ENCODE results near the gene RERGL.

DNA sequence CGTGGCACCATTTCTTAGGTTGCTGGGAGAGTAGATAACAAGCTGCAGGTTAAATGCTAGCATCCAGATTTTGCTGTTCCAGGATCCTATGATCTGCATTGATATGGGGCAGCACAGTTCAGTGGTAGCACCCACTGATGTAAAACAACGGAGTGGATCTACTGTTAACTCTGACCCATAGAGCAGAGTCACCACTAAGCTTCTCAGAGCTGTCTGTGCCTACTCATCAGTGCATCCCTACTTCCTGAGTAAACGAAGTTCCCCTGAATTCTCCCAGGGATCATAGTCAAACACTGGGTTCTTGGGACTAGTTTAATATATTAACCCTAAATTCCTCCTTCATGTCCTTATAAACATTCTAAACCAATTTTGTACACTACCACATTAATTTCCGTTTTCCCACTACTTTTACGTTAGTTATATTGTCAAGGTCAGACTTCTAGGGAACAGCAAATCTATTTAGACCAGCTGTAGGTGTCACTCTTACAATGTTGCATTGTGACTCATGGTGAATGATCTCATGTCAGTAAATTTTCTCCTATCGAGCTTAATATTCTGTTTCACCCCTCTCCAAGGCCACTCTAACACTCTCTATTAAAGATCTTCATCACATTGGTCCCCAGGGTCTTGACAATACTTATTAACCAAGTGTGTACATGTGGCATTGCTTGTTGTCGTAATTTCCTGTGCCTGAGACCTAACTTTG, 10.3 kb downstream of the RERGL start:
- TF ChIP-seq ATF1 (CRISPR knock-in tag; IDR thresholded peaks at IDR 0.05) (no peak), ZNF121 (CRISPR knock-in tag; IDR thresholded peaks at IDR 0.05) (no peak), ZNF317 (CRISPR knock-in tag; IDR thresholded peaks at IDR 0.05; ENCODE audit: borderline replicate concordance, low read depth) (no peak), ZNF263 (CRISPR knock-in tag; IDR thresholded peaks at IDR 0.05; ENCODE audit: low read depth) (no peak), EMX1 (CRISPR knock-in tag; IDR thresholded peaks at IDR 0.05) (no peak), SP1 (CRISPR knock-in tag; conservative IDR thresholded peaks at IDR 0.05) (no peak), ZNF138 (CRISPR knock-in tag; conservative IDR thresholded peaks at IDR 0.05) (no peak), NR1H2 (CRISPR knock-in tag; IDR thresholded peaks at IDR 0.05) (no peak)
- TF ChIP-seq, protein P1, sequence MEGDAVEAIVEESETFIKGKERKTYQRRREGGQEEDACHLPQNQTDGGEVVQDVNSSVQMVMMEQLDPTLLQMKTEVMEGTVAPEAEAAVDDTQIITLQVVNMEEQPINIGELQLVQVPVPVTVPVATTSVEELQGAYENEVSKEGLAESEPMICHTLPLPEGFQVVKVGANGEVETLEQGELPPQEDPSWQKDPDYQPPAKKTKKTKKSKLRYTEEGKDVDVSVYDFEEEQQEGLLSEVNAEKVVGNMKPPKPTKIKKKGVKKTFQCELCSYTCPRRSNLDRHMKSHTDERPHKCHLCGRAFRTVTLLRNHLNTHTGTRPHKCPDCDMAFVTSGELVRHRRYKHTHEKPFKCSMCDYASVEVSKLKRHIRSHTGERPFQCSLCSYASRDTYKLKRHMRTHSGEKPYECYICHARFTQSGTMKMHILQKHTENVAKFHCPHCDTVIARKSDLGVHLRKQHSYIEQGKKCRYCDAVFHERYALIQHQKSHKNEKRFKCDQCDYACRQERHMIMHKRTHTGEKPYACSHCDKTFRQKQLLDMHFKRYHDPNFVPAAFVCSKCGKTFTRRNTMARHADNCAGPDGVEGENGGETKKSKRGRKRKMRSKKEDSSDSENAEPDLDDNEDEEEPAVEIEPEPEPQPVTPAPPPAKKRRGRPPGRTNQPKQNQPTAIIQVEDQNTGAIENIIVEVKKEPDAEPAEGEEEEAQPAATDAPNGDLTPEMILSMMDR (IDR thresholded peaks at IDR 0.05), result no peak
- TF ChIP-seq, protein P2, sequence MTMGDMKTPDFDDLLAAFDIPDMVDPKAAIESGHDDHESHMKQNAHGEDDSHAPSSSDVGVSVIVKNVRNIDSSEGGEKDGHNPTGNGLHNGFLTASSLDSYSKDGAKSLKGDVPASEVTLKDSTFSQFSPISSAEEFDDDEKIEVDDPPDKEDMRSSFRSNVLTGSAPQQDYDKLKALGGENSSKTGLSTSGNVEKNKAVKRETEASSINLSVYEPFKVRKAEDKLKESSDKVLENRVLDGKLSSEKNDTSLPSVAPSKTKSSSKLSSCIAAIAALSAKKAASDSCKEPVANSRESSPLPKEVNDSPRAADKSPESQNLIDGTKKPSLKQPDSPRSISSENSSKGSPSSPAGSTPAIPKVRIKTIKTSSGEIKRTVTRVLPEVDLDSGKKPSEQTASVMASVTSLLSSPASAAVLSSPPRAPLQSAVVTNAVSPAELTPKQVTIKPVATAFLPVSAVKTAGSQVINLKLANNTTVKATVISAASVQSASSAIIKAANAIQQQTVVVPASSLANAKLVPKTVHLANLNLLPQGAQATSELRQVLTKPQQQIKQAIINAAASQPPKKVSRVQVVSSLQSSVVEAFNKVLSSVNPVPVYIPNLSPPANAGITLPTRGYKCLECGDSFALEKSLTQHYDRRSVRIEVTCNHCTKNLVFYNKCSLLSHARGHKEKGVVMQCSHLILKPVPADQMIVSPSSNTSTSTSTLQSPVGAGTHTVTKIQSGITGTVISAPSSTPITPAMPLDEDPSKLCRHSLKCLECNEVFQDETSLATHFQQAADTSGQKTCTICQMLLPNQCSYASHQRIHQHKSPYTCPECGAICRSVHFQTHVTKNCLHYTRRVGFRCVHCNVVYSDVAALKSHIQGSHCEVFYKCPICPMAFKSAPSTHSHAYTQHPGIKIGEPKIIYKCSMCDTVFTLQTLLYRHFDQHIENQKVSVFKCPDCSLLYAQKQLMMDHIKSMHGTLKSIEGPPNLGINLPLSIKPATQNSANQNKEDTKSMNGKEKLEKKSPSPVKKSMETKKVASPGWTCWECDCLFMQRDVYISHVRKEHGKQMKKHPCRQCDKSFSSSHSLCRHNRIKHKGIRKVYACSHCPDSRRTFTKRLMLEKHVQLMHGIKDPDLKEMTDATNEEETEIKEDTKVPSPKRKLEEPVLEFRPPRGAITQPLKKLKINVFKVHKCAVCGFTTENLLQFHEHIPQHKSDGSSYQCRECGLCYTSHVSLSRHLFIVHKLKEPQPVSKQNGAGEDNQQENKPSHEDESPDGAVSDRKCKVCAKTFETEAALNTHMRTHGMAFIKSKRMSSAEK (CRISPR knock-in tag; IDR thresholded peaks at IDR 0.05; ENCODE audit: borderline replicate concordance), result no peak
- TF ChIP-seq, protein P3, sequence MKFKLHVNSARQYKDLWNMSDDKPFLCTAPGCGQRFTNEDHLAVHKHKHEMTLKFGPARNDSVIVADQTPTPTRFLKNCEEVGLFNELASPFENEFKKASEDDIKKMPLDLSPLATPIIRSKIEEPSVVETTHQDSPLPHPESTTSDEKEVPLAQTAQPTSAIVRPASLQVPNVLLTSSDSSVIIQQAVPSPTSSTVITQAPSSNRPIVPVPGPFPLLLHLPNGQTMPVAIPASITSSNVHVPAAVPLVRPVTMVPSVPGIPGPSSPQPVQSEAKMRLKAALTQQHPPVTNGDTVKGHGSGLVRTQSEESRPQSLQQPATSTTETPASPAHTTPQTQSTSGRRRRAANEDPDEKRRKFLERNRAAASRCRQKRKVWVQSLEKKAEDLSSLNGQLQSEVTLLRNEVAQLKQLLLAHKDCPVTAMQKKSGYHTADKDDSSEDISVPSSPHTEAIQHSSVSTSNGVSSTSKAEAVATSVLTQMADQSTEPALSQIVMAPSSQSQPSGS (CRISPR knock-in tag; IDR thresholded peaks at IDR 0.05; ENCODE audit: borderline replicate concordance, low read depth), result no peak
- TF ChIP-seq, protein P4, sequence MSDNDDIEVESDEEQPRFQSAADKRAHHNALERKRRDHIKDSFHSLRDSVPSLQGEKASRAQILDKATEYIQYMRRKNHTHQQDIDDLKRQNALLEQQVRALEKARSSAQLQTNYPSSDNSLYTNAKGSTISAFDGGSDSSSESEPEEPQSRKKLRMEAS (CRISPR knock-in tag; IDR thresholded peaks at IDR 0.05), result no peak
- TF ChIP-seq, protein P5, sequence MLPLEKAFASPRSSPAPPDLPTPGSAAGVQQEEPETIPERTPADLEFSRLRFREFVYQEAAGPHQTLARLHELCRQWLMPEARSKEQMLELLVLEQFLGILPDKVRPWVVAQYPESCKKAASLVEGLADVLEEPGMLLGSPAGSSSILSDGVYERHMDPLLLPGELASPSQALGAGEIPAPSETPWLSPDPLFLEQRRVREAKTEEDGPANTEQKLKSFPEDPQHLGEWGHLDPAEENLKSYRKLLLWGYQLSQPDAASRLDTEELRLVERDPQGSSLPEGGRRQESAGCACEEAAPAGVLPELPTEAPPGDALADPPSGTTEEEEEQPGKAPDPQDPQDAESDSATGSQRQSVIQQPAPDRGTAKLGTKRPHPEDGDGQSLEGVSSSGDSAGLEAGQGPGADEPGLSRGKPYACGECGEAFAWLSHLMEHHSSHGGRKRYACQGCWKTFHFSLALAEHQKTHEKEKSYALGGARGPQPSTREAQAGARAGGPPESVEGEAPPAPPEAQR (CRISPR knock-in tag; IDR thresholded peaks at IDR 0.05), result no peak

Measured in WTC11 (cell line).